ENCODE results near the gene CDX1.

Gene CDX1

DNA sequence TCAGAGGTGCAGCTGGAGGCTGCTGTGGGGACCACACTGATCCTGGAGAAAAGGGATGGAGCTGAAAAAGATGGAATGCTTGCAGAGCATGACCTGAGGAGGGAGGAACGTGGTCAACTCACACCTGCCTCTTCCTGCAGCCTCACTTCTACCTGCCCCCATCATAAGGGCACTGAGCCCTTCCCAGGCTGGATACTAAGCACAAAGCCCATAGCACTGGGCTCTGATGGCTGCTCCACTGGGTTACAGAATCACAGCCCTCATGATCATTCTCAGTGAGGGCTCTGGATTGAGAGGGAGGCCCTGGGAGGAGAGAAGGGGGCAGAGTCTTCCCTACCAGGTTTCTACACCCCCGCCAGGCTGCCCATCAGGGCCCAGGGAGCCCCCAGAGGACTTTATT, 17.4 kb downstream of the CDX1 start:
- TF ChIP-seq, protein P1, sequence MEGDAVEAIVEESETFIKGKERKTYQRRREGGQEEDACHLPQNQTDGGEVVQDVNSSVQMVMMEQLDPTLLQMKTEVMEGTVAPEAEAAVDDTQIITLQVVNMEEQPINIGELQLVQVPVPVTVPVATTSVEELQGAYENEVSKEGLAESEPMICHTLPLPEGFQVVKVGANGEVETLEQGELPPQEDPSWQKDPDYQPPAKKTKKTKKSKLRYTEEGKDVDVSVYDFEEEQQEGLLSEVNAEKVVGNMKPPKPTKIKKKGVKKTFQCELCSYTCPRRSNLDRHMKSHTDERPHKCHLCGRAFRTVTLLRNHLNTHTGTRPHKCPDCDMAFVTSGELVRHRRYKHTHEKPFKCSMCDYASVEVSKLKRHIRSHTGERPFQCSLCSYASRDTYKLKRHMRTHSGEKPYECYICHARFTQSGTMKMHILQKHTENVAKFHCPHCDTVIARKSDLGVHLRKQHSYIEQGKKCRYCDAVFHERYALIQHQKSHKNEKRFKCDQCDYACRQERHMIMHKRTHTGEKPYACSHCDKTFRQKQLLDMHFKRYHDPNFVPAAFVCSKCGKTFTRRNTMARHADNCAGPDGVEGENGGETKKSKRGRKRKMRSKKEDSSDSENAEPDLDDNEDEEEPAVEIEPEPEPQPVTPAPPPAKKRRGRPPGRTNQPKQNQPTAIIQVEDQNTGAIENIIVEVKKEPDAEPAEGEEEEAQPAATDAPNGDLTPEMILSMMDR (IDR thresholded peaks at IDR 0.05; ENCODE audit: low read depth, low read length), result no peak
- in situ Hi-C loops (cut with HindIII; ENCODE audit: low sequenced_read_pairs), result no loop called here
- H3K4me3 ChIP-seq (ENCODE audit: low read depth, low read length), result no peak overlapping the region
- no peak for DNase-seq (ENCODE audit: low read depth, low spot score)

- TF ChIP-seq, protein P1 (IDR thresholded peaks at IDR 0.05; ENCODE audit: low read depth, low read length), result no peak
- no peak for DNase-seq (ENCODE audit: low read depth, low spot score)
- in situ Hi-C loops (cut with HindIII; ENCODE audit: low sequenced_read_pairs), result no loop called here
- H3K4me3 ChIP-seq (ENCODE audit: low read depth, low read length), result no peak overlapping the region
Measured at GRCh38 chr5:150184990-150185912, 18.7 kb downstream of the CDX1 start.

GRCh38 chr5:150186137-150186536, 19.6 kb downstream of the CDX1 start:
- in situ Hi-C loops (cut with HindIII; ENCODE audit: low sequenced_read_pairs), result no loop called here
- TF ChIP-seq, protein P1 (IDR thresholded peaks at IDR 0.05; ENCODE audit: low read depth, low read length), result no peak
- no peak for DNase-seq (ENCODE audit: low read depth, low spot score)
- H3K4me3 ChIP-seq (ENCODE audit: low read depth, low read length), result no peak overlapping the region

- H3K4me3 ChIP-seq (ENCODE audit: low read depth, low read length), result no peak overlapping the region
- DNase-seq (ENCODE audit: low read depth, low spot score), result no peak
- TF ChIP-seq, protein P1 (IDR thresholded peaks at IDR 0.05; ENCODE audit: low read depth, low read length), result no peak
- in situ Hi-C loops (cut with HindIII; ENCODE audit: low sequenced_read_pairs), result no loop called here
Measured at GRCh38 chr5:150186897-150187296, 20.3 kb downstream of the CDX1 start.

DNA sequence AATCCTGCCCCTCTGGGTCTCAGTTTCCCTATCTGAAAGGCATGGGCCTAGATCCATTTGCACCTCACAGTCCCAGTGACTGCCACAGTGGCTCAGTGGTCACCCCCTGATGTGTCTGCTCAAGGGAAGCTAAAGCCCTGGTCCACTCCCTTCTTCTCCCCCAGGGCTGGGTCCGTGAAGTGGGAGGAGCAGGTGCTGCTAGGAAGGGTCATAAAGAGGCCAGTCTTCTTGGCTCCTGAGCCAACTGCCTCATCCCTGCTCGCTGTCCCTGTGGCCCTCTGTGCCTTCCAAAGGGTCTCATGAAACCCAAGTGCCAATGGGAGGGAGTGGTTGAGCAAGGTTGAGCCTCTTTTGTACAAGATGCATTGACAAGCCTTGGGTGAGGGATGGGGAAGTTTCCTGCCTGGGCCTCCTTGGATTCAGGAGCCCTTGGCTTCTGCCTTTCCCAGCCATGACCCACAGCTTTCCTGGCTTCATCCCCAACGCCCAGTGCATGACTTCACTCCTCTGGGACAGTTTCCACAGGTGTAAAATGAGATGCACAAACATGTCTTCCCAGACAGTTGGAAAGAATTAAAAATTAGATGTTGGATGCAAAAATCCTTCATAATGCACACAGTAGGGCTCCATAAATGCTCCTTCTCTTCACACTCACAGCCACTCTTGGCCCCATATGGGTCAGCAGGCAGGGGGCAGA, 21.7 kb downstream of the CDX1 start:
- in situ Hi-C loops (cut with HindIII; ENCODE audit: low sequenced_read_pairs), result no loop called here
- TF ChIP-seq, protein P1 (IDR thresholded peaks at IDR 0.05; ENCODE audit: low read depth, low read length), result no peak

DNA sequence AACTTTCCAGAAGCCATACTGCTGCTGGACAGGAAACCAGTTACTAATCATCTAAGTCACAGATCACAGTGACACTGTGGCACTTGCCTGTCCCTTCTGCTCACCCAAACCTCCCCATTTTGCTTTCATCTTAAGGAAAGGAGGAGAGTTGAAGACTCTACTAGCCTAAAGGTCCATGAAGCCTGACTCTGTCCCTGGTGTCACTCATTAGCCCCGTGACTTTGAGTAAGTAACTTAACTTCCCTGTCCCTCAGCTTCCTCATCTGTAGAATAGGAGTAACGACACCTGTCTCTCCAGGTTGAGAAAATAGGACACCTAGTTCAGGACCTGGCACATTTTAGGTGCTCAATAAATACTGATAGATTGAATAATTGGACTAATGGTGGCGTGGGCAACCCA, 22.7 kb downstream of the CDX1 start:
- no peak overlapping the region for H3K4me3 ChIP-seq (ENCODE audit: low read depth, low read length)
- DNase-seq (ENCODE audit: low read depth, low spot score), result no peak
- in situ Hi-C loops (cut with HindIII; ENCODE audit: low sequenced_read_pairs), result no loop called here
- TF ChIP-seq, protein P1 (IDR thresholded peaks at IDR 0.05; ENCODE audit: low read depth, low read length), result no peak

More for the DNA sequence above, 21.7 kb downstream of the CDX1 start:
- no peak overlapping the region for H3K4me3 ChIP-seq (ENCODE audit: low read depth, low read length)
- no peak for DNase-seq (ENCODE audit: low read depth, low spot score)
